Panc1 (cell line): ENCODE measurements around the gene DHRSX.

Experiments used
- POLR2AphosphoS5 ChIP-seq: IDR thresholded peaks from 2 replicates; pipeline ENCODE4 v1.6.1; 2012; ENCODE audit warnings: mild to moderate bottlenecking, low read depth, low read length, moderate library complexity
- TCF7L2 ChIP-seq: IDR thresholded peaks from 2 replicates; pipeline ENCODE4 v1.6.1; 2011; ENCODE audit warnings: mild to moderate bottlenecking, low read depth, low read length, inconsistent platforms
- TF ChIP-seq, protein P1 (sequence below): fragments of 450-650 bp; IDR thresholded peaks from 2 replicates; pipeline ENCODE4 v1.5.1; 2017; ENCODE audit warnings: mild to moderate bottlenecking
- TF ChIP-seq, protein P2 (sequence below), 2 experiments: IDR thresholded peaks; 2 replicates each; pipeline ENCODE4 v1.6.1; 2011 to 2012; ENCODE audit warnings: low read depth in 2 of 2, control low read depth in 1 of 2, low read length in 1 of 2, mild to moderate bottlenecking in 1 of 2, moderate library complexity in 1 of 2; ENCODE audit not compliant: insufficient read depth in 1 of 2

DNA sequence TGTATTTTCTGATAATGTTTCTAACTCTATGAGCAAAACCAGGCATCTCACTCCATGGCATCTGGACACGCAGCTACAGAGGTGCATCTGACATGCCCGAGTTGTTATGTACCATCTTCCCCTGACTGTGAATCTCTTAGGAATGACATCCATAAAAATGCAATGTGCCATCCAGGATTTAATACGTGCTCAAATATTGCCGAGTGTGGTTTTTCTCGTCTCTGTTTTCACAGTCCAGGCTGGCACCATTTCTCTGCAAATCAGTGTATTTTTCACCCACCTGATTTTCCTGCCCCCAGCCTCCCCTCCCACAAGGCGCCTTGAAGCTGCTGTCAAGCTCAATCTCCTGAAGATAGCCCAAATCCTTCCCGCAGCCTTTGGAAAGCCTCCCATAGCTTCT is 154.6 kb downstream of the DHRSX start:
- TF ChIP-seq, protein P1, sequence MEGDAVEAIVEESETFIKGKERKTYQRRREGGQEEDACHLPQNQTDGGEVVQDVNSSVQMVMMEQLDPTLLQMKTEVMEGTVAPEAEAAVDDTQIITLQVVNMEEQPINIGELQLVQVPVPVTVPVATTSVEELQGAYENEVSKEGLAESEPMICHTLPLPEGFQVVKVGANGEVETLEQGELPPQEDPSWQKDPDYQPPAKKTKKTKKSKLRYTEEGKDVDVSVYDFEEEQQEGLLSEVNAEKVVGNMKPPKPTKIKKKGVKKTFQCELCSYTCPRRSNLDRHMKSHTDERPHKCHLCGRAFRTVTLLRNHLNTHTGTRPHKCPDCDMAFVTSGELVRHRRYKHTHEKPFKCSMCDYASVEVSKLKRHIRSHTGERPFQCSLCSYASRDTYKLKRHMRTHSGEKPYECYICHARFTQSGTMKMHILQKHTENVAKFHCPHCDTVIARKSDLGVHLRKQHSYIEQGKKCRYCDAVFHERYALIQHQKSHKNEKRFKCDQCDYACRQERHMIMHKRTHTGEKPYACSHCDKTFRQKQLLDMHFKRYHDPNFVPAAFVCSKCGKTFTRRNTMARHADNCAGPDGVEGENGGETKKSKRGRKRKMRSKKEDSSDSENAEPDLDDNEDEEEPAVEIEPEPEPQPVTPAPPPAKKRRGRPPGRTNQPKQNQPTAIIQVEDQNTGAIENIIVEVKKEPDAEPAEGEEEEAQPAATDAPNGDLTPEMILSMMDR, result no peak
- no peak for TF ChIP-seq POLR2AphosphoS5
- TF ChIP-seq, protein P2, sequence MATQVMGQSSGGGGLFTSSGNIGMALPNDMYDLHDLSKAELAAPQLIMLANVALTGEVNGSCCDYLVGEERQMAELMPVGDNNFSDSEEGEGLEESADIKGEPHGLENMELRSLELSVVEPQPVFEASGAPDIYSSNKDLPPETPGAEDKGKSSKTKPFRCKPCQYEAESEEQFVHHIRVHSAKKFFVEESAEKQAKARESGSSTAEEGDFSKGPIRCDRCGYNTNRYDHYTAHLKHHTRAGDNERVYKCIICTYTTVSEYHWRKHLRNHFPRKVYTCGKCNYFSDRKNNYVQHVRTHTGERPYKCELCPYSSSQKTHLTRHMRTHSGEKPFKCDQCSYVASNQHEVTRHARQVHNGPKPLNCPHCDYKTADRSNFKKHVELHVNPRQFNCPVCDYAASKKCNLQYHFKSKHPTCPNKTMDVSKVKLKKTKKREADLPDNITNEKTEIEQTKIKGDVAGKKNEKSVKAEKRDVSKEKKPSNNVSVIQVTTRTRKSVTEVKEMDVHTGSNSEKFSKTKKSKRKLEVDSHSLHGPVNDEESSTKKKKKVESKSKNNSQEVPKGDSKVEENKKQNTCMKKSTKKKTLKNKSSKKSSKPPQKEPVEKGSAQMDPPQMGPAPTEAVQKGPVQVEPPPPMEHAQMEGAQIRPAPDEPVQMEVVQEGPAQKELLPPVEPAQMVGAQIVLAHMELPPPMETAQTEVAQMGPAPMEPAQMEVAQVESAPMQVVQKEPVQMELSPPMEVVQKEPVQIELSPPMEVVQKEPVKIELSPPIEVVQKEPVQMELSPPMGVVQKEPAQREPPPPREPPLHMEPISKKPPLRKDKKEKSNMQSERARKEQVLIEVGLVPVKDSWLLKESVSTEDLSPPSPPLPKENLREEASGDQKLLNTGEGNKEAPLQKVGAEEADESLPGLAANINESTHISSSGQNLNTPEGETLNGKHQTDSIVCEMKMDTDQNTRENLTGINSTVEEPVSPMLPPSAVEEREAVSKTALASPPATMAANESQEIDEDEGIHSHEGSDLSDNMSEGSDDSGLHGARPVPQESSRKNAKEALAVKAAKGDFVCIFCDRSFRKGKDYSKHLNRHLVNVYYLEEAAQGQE (IDR thresholded peaks at IDR 0.05; ENCODE audit: insufficient read depth in 1 of 2, low read depth in 2 of 2, low read length in 1 of 2), result no peak
- no peak for TF ChIP-seq TCF7L2
